HG02571 (cell line): Measurements from ENCODE around the gene TESK1.

Experiments used
- ATAC-seq: cut with Tn5 transposase; IDR thresholded peaks from one replicate; pipeline ENCODE4 v1.9.1; 2021; ENCODE audit warnings: mild to moderate bottlenecking, moderate library complexity; ENCODE audit not compliant: unreplicated experiment

Gene TESK1, protein sequence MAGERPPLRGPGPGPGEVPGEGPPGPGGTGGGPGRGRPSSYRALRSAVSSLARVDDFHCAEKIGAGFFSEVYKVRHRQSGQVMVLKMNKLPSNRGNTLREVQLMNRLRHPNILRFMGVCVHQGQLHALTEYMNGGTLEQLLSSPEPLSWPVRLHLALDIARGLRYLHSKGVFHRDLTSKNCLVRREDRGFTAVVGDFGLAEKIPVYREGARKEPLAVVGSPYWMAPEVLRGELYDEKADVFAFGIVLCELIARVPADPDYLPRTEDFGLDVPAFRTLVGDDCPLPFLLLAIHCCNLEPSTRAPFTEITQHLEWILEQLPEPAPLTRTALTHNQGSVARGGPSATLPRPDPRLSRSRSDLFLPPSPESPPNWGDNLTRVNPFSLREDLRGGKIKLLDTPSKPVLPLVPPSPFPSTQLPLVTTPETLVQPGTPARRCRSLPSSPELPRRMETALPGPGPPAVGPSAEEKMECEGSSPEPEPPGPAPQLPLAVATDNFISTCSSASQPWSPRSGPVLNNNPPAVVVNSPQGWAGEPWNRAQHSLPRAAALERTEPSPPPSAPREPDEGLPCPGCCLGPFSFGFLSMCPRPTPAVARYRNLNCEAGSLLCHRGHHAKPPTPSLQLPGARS

GRCh38 chr9:35604578-35605350 is at the start of gene TESK1:
Gene TESK1 (plus strand): TSS chr9:35605262. CDS start chr9:35605620, 358 bp downstream.
- peak; percentile 36 for ATAC-seq

DNA sequence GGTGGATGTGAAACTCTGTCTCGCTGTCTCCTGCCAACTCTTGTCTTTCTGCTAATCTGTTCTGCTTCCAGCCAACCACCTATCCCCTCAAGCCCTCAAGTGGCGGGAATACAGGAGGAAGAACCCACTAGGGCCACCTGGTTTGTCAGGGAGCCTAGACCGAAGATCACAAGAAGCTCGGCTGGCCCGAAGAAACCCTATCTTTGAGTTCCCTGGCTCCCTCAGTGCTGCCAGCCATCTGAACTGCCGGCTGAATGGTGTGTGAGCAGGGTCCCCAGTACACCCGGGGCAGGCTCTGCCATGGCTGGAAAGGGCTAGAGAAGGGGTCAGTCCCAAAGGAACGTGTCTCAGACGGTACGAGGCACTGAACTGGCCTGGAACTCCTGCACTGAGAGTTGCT is 49.2 kb upstream of the TESK1 start:
- no peak for ATAC-seq

- ATAC-seq: no peak
Measured at GRCh38 chr9:35556776-35557175, 48.3 kb upstream of the TESK1 start.

GRCh38 chr9:35557320-35557719 is 47.7 kb upstream of the TESK1 start:
- ATAC-seq: no peak

DNA sequence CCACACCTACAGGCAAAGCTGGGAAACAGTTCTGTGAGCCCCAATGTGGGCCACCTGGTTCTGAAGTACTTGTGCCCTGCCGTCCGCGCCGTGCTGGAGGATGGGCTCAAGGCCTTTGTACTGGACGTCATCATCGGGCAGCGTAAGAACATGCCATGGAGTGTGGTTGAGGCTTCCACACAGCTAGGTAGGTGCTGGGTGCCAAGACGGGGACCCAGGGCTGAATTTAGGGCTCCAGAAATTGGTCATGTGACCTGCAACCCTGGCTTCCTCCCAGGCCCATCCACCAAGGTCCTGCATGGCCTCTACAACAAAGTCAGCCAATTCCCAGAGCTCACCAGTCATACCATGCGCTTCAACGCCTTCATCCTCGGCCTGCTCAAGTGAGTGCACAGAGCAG is 46.9 kb upstream of the TESK1 start:
- ATAC-seq: no peak

DNA sequence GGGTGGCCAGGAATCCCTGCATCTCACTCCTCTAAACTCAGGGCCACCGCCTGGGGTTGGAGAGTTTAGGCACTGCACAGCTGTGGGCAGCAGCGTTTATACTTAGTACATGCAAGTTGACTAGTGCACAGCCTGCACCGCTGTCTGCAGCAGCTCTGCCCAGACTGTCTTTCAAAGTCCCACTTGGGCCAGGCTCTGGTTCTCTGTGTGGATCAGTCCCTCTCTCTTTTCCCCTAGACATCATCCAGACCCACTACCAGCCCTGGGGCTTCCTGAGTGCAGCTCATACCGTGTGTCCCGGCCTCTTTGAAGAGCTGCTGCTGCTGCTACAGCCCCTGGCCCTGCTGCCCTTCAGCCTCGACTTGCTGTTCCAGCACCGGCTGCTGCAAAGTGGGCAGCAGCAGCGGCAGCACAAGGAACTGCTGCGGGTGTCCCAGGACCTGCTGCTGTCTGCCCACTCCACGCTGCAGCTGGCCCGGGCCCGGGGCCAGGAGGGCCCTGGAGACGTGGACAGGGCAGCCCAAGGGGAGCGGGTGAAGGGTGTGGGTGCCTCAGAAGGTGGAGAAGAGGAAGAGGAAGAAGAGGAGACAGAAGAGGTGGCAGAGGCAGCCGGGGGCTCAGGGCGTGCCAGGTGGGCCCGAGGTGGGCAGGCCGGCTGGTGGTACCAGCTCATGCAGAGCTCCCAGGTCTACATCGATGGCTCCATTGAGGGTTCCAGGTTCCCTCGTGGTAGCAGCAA is 45.1 kb upstream of the TESK1 start:
- ATAC-seq: no peak

GRCh38 chr9:35560625-35561337 is 44.3 kb upstream of the TESK1 start:
- no peak for ATAC-seq

DNA sequence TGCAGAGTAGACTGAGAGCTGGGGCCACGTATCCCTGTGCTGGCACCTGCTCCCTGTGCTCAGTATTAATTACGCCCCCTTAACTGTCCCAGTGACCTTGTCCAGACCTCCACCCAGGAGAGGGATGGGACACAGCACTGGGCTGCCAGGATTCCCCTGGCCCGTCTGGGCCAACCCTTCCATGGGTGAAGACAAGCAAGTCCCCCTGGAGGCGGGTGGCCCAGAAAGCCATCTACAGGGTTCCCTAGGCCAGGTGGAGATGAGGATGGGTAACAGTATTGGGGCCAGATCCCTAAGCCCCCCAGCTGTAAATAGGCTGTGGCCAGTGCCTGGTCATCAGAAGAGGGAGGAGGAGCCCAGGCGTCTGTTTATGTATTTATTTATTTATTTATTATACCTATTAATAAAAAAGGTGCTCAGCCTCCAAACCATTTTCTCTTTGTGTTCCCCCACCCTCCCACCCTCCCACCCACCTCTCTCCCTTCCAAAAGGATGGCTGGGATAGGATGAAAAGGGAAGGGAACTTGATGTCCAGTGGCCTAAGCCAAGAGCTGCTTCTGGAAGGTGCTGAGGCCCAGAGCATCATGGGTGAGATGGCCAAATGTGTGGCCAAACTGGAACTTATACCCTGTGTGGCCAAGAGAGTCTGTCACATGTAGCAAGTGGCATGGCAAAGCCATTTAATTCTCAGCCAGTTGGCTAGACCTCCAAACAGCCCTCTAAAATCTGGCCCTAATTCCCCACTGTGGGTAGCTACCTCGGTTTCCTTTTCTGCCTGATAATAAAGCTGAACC is 43.4 kb upstream of the TESK1 start:
- ATAC-seq: no peak

GRCh38 chr9:35562895-35563780 is 41.9 kb upstream of the TESK1 start:
- ATAC-seq: no peak

DNA sequence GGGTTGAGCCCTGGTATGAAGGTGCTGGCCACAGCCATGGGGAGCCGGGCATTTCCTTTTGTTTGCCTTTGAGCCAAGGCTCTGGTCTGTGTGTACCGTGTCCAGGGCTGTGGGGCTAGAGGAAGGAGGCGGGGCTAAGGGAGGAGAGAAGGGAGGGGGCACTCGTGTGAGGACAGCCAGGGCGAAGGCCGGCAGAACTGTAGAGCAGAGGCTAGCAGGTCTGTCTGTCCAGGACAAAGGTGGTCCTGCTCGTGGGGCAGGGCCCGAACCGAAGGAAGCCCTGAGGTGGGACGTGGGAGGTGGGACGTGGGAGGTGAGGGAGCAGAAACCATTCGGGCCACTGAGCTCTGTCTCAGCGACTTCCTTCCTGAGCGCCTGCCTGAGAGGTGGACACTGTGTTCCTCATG is 41.3 kb upstream of the TESK1 start:
- ATAC-seq: no peak

DNA sequence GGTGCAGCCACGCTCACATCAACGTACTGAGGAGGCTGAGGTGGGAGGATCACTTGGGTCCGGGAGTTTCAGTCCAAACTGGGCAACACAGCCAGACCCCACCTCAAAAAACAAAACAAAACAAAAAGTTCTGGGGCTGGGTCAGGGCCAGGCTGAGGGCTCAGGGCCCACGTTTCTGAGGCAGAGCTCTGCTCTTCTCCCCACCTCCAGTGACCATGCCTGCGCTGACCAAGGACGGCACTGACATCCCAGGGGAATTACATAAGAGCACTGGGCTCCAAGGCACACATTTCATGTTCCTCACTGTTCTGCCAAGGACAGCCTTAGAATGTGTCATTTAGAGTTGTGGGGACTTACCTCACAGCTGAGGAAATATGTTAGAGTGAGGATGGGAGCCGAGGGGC is 40.4 kb upstream of the TESK1 start:
- ATAC-seq: no peak

- no peak for ATAC-seq
Measured at GRCh38 chr9:35566417-35566816, 38.6 kb upstream of the TESK1 start.

- no peak for ATAC-seq
Measured at GRCh38 chr9:35568196-35568595, 36.9 kb upstream of the TESK1 start.

DNA sequence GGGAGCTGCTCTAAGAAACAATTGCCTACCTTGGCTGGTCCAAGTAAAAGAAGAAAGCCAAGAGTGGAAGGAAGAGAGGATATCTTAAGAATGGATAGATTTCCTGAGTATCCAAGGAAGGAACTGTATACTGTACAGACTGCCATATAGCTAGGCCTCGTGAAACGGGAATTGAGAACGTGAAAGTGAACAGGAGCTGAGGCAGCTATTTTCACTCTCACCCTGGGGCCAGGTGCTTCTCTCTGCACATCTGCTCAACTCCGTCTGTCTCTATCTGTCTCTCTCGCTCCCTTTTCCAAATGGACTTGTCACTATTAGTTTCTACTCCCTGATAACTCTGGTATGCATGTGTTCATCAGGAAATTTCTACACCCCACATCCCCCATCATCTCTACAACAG is 35.9 kb upstream of the TESK1 start:
- ATAC-seq: no peak

DNA sequence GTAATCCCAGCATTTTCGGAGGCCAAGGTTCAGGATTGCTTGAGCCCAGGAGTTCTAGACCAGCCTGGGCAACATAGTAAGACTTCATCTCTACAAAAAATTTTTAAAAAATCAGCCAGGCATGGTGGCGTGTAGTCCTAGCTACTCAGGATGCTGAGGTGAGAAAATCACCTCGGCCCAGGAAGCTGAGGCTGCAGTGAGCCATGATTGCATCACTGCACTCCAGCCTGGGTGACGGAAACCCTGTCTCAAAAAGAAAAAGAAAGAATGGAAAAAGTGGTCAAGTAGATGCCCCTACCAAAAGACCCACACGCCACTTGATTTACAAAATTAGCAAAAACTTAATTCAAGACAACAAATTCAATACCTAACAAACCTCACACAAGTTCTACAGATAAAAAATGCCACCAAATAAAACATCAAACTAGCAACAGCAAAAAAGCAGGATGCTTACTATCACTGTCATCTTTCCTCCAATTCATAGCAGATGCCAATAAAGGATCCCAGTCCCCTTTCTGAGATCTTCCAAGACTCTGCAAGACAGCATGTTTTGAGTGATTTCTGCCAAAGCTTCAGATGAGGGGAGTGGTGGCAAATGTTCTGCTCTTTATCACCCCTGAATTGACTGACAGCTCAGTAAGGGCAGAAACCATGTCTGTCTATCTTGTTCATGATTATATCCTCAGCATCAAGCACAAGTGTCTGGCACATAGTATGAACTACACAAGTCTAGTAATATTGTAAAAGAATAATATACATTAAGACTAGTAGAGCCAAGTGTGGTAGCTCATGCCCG is 34.2 kb upstream of the TESK1 start:
- ATAC-seq: no peak

DNA sequence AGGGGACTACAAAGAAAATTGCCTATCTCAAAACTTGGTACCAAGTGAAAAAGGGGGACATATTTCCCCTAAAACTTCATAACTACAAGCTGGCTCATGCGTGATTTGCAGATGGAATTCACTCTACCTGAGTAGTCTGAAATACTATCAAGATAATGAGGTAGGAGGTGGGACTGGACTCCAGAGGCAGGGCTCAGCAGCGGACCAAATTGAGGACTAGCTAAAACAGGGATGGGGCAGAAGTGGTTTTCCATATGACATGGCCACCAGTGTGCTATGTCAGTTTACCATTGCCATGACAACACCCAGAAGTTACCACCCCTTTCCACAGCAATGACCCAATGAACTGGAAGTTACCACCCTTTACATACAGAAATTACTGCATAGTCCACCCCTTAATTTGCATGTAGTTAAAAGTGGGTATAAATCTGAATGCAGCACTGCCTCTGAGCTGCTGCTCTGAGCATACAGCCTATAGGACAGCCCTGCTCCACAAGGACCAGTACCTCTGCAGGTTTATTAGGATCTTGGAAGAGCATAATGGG is 30.4 kb upstream of the TESK1 start:
- ATAC-seq: no peak

DNA sequence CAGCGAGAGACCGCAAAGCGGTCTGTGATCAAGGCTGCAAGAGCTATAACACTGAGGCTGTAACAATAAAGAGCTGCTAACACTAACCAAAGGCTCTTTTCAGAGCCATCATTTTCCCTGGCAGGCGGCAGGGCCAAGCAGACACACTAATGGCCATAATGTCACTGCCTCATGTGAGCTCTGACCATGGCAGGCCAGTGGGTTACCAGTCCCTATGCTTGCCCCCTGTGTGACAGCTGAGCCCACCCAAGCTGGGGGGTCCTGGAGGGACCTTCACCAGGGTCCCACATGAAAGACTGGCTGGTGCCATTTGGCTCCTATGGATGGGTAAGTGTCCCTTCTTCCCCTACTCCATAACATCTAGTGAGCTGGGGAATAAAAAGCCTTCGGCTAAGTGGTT is 29.6 kb upstream of the TESK1 start:
- ATAC-seq: no peak

DNA sequence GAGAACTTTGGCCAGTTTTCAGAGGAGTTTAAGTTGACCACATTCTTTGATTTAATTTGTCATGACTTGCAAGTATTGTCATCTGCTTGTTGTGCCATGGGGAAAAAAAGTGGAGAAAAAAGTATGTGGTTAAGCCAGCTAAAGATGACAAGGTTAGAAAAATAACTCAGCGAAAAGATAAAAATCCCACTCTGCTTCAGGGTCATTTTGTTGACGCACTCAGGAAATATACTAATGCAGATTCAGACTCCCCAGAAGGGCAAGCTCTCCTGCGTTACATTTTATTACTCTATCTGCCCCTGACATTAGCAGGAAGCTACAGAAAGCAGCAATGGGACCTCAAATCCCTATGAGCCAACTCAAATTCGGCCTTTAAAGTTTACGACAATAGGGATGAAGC is 27.6 kb upstream of the TESK1 start:
- no peak for ATAC-seq
